DND-41 (cell line): ENCODE data around the gene FAM151A.

Experiments used
- ATAC-seq: fragments of 200-7000 bp; cut with Tn5 transposase; 3 replicates; pipeline ENCODE4 v1.9.1; 2021; ENCODE audit warnings: low read depth; ENCODE audit not compliant: insufficient read depth
- DNase-seq: peaks from one replicate; pipeline ENCODE4 v3.0.0-alpha.2; 2020
- H2AFZ ChIP-seq: 2 replicates; pipeline ENCODE4 v1.6.0; 2012; ENCODE audit warnings: low read depth, low read length
- H3K27ac ChIP-seq: 2 replicates; pipeline ENCODE4 v1.5.1; 2012; ENCODE audit warnings: low read length, inconsistent platforms
- H3K27me3 ChIP-seq: fragments of 200-600 bp; sonication (generic); 2 replicates; pipeline ENCODE4 v1.6.0; 2012; ENCODE audit warnings: low read length, mild to moderate bottlenecking, inconsistent platforms; ENCODE audit not compliant: insufficient read depth, poor library complexity
- H3K36me3 ChIP-seq: 2 replicates; pipeline ENCODE4 v1.5.1; 2012; ENCODE audit warnings: low read length, inconsistent platforms; ENCODE audit not compliant: insufficient read depth
- H3K4me1 ChIP-seq: 2 replicates; pipeline ENCODE4 v1.5.1; 2012; ENCODE audit warnings: mild to moderate bottlenecking, low read length; ENCODE audit not compliant: insufficient read depth
- H3K4me2 ChIP-seq: 2 replicates; pipeline ENCODE4 v1.6.0; 2012; ENCODE audit warnings: mild to moderate bottlenecking, moderate library complexity, low read length, inconsistent platforms; ENCODE audit not compliant: insufficient read depth
- H3K4me3 ChIP-seq, 2 experiments: fragments of 200-600 bp in 1 of 2; shearing (Covaris generic) in 1 of 2; 2 replicates each; pipeline ENCODE4 v1.5.1; 2012 to 2016; ENCODE audit warnings: inconsistent platforms in 2 of 2, low read length in 2 of 2, mild to moderate bottlenecking in 2 of 2, low read depth in 1 of 2, moderate library complexity in 1 of 2
- H3K79me2 ChIP-seq: 2 replicates; pipeline ENCODE4 v1.6.0; 2012; ENCODE audit warnings: low read length, inconsistent platforms; ENCODE audit not compliant: insufficient read depth
- H3K9ac ChIP-seq: 2 replicates; pipeline ENCODE4 v1.6.0; 2012; ENCODE audit warnings: low read depth, mild to moderate bottlenecking, inconsistent platforms, low read length, moderate library complexity
- H3K9me3 ChIP-seq: 2 replicates; pipeline ENCODE4 v1.5.1; 2012; ENCODE audit warnings: low read length, moderate library complexity, mild to moderate bottlenecking, inconsistent platforms; ENCODE audit not compliant: insufficient read depth, severe bottlenecking
- H4K20me1 ChIP-seq: 2 replicates; pipeline ENCODE4 v1.6.0; 2012; ENCODE audit warnings: low read length; ENCODE audit not compliant: insufficient read depth
- EZH2 ChIP-seq: IDR thresholded peaks from 3 replicates; pipeline ENCODE4 v1.6.1; 2012; ENCODE audit warnings: borderline replicate concordance, low read depth, mild to moderate bottlenecking, moderate library complexity, low read length, inconsistent platforms; ENCODE audit not compliant: severe bottlenecking
- TF ChIP-seq, protein P1 (sequence below): IDR thresholded peaks from 2 replicates; pipeline ENCODE4 v1.5.1; 2012; ENCODE audit warnings: borderline replicate concordance, low read length, moderate library complexity, mild to moderate bottlenecking; ENCODE audit not compliant: poor library complexity, severe bottlenecking; ENCODE audit errors: extremely low read depth

Gene FAM151A

DNA sequence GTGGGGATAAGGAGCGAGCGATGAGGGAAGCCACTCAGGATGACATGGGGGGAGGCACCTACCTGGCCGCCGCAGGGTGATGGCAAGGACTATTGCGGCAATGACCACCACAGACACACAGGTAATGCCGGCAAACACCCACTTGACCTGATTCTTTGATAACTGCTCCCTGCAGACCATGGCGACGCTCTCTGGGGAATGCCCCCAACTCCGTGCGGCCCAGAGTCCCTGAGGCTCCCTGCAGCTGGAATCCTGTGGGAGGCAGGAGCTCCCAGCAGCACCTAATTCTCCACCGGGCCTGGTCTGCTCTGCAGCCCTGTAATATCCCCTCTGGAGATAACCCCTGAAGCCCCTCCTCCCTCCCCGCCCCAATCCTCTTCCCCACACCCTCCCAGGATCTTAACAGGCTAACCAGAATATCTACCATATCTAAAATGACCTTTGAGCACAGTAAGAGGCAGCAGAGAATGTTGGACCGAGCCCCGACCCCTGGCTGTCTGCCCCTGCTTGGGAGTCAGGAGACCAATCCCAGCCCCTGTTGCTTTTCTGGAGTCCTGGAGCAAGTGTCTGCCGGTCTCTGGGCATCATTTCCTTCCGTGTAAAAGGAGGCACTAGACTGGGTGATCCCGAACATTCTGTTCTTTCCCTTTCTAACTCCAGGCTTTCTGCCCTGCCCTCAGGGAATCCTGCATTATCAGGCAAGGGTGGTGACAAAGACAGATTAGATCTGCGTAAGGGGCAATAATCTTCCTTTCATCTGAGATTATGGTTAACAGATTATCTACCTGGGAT, at the start of gene FAM151A:
TSS of gene FAM151A (minus strand) at position 310 of the 792 bp plus-strand sequence. CDS start at position 180, 130 bp downstream.
- Histone ChIP-seq H3K9me3 (no peaks in the 10 kb centered on the region), H3K9ac (no peak within 1 kb of the TSS), H3K4me1 (no peaks in the 10 kb centered on the region), H3K27me3 (no peaks in the 10 kb centered on the region), H3K36me3 (no peaks in the 10 kb centered on the region), H3K4me3 (no peak within 1 kb of the TSS), H3K27ac (no peak within 1 kb of the TSS), H3K79me2 (no peaks in the 10 kb centered on the region), H3K4me2 (no peak within 1 kb of the TSS), H2AFZ (no peak within 1 kb of the TSS), H4K20me1 (no peaks in the 10 kb centered on the region)
- no peak for TF ChIP-seq EZH2
- TF ChIP-seq, protein P1, sequence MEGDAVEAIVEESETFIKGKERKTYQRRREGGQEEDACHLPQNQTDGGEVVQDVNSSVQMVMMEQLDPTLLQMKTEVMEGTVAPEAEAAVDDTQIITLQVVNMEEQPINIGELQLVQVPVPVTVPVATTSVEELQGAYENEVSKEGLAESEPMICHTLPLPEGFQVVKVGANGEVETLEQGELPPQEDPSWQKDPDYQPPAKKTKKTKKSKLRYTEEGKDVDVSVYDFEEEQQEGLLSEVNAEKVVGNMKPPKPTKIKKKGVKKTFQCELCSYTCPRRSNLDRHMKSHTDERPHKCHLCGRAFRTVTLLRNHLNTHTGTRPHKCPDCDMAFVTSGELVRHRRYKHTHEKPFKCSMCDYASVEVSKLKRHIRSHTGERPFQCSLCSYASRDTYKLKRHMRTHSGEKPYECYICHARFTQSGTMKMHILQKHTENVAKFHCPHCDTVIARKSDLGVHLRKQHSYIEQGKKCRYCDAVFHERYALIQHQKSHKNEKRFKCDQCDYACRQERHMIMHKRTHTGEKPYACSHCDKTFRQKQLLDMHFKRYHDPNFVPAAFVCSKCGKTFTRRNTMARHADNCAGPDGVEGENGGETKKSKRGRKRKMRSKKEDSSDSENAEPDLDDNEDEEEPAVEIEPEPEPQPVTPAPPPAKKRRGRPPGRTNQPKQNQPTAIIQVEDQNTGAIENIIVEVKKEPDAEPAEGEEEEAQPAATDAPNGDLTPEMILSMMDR: no peak
- DNase-seq (no peak), ATAC-seq (no peak)

DNA sequence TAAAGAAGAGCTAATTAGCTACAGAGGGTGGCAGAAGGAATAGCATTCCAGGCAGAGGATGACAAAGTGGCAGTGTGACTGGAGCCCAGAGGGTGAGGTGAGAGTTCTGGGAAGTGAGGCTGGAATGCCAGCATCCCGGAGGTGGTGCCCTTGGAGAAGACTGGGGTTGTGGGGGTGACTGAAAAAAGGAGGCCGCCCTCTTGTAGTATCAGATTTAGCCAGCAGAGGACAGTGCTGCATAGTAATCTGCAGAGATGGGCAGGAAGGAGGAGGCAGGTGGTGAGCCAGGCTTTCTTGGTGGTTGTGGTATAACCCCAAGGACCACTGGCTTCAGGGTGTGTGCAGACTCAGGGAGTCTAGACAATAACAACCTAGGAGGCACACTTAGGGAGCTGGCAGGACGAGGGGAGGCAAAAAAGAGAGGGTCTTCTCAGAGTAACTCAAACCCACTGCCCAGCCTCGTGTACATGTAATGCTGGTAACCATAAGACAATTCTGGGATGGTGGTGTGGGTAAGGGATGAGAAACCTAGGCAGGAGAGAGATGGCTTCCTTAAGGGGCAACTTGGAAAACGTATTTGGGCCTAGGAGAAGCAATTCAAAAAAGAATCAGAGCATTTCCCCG, 48.8 kb upstream of the FAM151A start:
- no peaks in the 10 kb centered on the region for H3K4me1 ChIP-seq
- H3K9me3 ChIP-seq: no peaks in the 10 kb centered on the region
- H4K20me1 ChIP-seq: no peaks in the 10 kb centered on the region
- DNase-seq (peak; percentile 80), ATAC-seq (peak; percentile 100)
- no peak overlapping the region for H2AFZ ChIP-seq
- no peak overlapping the region for H3K4me2 ChIP-seq
- no peaks in the 10 kb centered on the region for H3K79me2 ChIP-seq
- no peak overlapping the region for H3K9ac ChIP-seq
- peaks cover 8% of the 10 kb centered on the region for H3K27me3 ChIP-seq
- H3K27ac ChIP-seq: no peak overlapping the region
- no peak overlapping the region for H3K4me3 ChIP-seq
- TF ChIP-seq, protein P1: peak; percentile 96
- no peak for TF ChIP-seq EZH2
- no peaks in the 10 kb centered on the region for H3K36me3 ChIP-seq

GRCh38 chr1:54668567-54668966, 45.2 kb upstream of the FAM151A start:
- H2AFZ ChIP-seq: no peak overlapping the region

More at GRCh38 chr1:54668567-54668966, 45.2 kb upstream of the FAM151A start:
- no peaks in the 10 kb centered on the region for H3K36me3 ChIP-seq
- H4K20me1 ChIP-seq: no peaks in the 10 kb centered on the region
- no peaks in the 10 kb centered on the region for H3K9me3 ChIP-seq
- no peak for TF ChIP-seq EZH2
- TF ChIP-seq, protein P1: no peak
- H3K4me3 ChIP-seq: no peak overlapping the region
- peaks cover 10% of the 10 kb centered on the region for H3K27me3 ChIP-seq
- no peak overlapping the region for H3K9ac ChIP-seq
- no peak for ATAC-seq
- H3K4me2 ChIP-seq: no peak overlapping the region
- no peak for DNase-seq
- H3K4me1 ChIP-seq: no peaks in the 10 kb centered on the region
- H3K27ac ChIP-seq: no peak overlapping the region
- no peaks in the 10 kb centered on the region for H3K79me2 ChIP-seq
